Pancreas (tissue), 10 donors: ENCODE data around the gene PARD3. TPM values are rescaled to one million over a fixed set of nuclear protein-coding genes. Genes with fewer than 3 reads are reported as not detected.

Experiments used
- ATAC-seq, 4 donors: fragments of 200-7000 bp; cut with Tn5 transposase; one replicate each; pipeline versions ENCODE4 v1.8.0 to v1.9.1; 2020; ENCODE audit warnings: mild to moderate bottlenecking in 4 of 4, moderate library complexity in 4 of 4
- DNase-seq, 6 donors: peaks; one replicate each; pipeline ENCODE4 v3.0.0-alpha.2; 2020
- FAIRE-seq: peaks from 2 replicates; lab custom pipeline; 2012; peaks lifted over from hg19 to GRCh38; lab: Jason Lieb, UNC
- H3K27ac ChIP-seq, 4 donors: fragments of 200-600 bp; sonication (generic); 1 replicate in 3 of 4; 2 replicates in 1 of 4; pipeline versions ENCODE4 v1.5.0 to v1.8.0; 2020
- H3K27me3 ChIP-seq, 4 donors: fragments of 200-600 bp; one replicate each; pipeline ENCODE4 v1.8.0; 2021
- H3K36me3 ChIP-seq, 3 donors: fragments of 200-600 bp; sonication (generic) in 1 of 3; one replicate each; pipeline versions ENCODE4 v1.5.0 to v1.8.0; 2020 to 2021
- H3K4me1 ChIP-seq, 3 donors: fragments of 200-600 bp; one replicate each; pipeline ENCODE4 v1.8.0; 2021
- H3K4me3 ChIP-seq, 4 donors: fragments of 200-600 bp; sonication (generic) in 2 of 4; one replicate each; pipeline versions ENCODE4 v1.5.0 to v1.8.0; 2020 to 2021
- H3K9me3 ChIP-seq, 4 donors: fragments of 200-600 bp; one replicate each; pipeline ENCODE4 v1.8.0; 2021
- WGBS, 2 donors: extraction: QIAGEN DNeasy Blood & Tissue Kit; methylation state at CpG; one replicate each; pipeline ENCODE4 v1.1.7; 2013; 5-methylcytosine and 5-hydroxymethylcytosine counted together
- intact Hi-C, 3 donors: fragments of 100-400 bp; cut with DNase I; formaldehyde crosslinking; loops; one replicate each; pipeline versions ENCODE4 v1.11.1 to v1.14.2; 2022
- polyA plus RNA-seq, 2 donors: library from polyadenylated mRNA; stranded (reverse); fragments of 200-250 nt; gene quantifications; one replicate each; pipeline ENCODE4 v1.2.3, GENCODE V29; 2013
- total RNA-seq, 6 donors: library from RNA; stranded (reverse); fragmentation: NEBNext Ultra II Directional in 4 of 6; extraction: Animal tissue kit (Norgen Biotek cat#: 25700) in 4 of 6; gene quantifications; one replicate each; pipeline versions ENCODE4 v1.2.1 to v1.2.4, GENCODE V29; 2021 to 2023
- TF ChIP-seq, protein P1 (sequence below), 4 donors: fragments of 200-600 bp; sonication (generic) in 3 of 4; IDR thresholded peaks; one replicate each; pipeline versions ENCODE4 v1.5.0 to v1.8.0; 2021; ENCODE audit warnings: antibody characterized with exemption in 4 of 4
- donor health status: healthy with polysubstance abuse.
- donor health status: DM: no; HTN: no; CAD: no; lungs with moderate emphysema.
- donor health status: DM: no; HTN: no; CAD: no.
- donor health status: control.
- donor health status: control.
- donor health status: Bipolar disorder and iron deficiency.
- donor health status: DM: yes; HTN: yes; CAD: no.
- donor health status: DM: no; HTN: no; CAD: no.
- donor health status: DM: no; HTN: no; CAD: no.
- donor health status: DM: yes; HTN: yes; CAD: no.

PARD3 gene
- total and polyA plus RNA-seq, 8 donors, result 12.8 to 32.3 (median 23.4) TPM

DNA sequence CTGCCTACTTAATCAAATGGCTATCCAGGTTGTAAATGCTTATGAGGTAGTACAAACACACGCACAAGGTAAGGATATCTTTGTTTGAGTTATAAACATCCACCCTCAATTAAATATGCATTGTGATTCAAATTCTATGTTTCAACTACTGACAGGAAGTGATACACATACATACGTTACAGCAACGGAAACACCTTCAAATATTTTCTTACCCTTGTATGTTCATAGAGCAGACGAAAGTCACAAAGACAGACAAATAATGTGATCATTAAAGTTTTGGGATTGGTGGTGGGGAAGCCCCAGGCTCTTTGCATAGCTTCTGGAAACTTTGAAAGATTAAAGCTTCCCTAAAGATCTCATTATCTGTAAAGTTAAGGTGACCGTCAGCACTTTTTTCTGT lies 521.0 kb downstream of the PARD3 start:
- TF ChIP-seq, protein P1, sequence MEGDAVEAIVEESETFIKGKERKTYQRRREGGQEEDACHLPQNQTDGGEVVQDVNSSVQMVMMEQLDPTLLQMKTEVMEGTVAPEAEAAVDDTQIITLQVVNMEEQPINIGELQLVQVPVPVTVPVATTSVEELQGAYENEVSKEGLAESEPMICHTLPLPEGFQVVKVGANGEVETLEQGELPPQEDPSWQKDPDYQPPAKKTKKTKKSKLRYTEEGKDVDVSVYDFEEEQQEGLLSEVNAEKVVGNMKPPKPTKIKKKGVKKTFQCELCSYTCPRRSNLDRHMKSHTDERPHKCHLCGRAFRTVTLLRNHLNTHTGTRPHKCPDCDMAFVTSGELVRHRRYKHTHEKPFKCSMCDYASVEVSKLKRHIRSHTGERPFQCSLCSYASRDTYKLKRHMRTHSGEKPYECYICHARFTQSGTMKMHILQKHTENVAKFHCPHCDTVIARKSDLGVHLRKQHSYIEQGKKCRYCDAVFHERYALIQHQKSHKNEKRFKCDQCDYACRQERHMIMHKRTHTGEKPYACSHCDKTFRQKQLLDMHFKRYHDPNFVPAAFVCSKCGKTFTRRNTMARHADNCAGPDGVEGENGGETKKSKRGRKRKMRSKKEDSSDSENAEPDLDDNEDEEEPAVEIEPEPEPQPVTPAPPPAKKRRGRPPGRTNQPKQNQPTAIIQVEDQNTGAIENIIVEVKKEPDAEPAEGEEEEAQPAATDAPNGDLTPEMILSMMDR (IDR thresholded peaks at IDR 0.05), result no peak
- intact Hi-C loops, result no loop called here
- Histone ChIP-seq H3K36me3 (no peaks in the 10 kb centered on the region), H3K4me1 (peaks cover 0 to 6% (median 0%) of the 10 kb centered on the region in 3 donors), H3K27me3 (no peaks in the 10 kb centered on the region), H3K9me3 (no peaks in the 10 kb centered on the region), H3K27ac (no peak overlapping the region), H3K4me3 (no peak overlapping the region)
- FAIRE-seq (no peak), DNase-seq (no peak), ATAC-seq (no peak)
- 89 to 90% methylated on average over 5 of the region's 5 CpGs for WGBS, 2 donors

DNA sequence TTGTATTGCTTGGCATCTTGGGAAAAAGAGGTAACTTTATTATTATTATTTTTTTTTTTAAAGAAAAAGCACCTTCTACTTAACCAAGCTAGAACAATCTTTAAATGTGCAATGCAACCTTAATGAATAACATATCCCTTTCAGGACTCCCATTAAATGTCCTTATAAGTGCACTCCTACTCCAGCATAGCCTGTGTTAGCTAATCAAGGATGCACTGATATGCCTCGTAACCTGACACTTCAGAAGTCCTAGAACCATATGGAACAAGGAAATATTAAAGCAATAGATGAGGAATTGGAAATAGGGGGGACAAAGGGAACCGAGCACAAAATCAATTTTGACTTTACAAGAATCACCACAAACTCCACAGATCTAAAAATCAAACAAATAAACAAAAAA lies 522.4 kb downstream of the PARD3 start:
- TF ChIP-seq, protein P1 (IDR thresholded peaks at IDR 0.05), result no peak
- intact Hi-C loops, result no loop called here
- H3K27me3 ChIP-seq, result no peaks in the 10 kb centered on the region
- H3K4me3 ChIP-seq, result no peak overlapping the region
- no peak for DNase-seq
- no peak overlapping the region for H3K27ac ChIP-seq
- no peaks in the 10 kb centered on the region for H3K9me3 ChIP-seq
- H3K4me1 ChIP-seq, result peaks cover 0 to 6% (median 0%) of the 10 kb centered on the region in 3 donors
- no peak for ATAC-seq
- 80 to 85% methylated on average over 2 of the region's 2 CpGs for WGBS, 2 donors
- H3K36me3 ChIP-seq, result no peaks in the 10 kb centered on the region
- FAIRE-seq, result no peak

DNA sequence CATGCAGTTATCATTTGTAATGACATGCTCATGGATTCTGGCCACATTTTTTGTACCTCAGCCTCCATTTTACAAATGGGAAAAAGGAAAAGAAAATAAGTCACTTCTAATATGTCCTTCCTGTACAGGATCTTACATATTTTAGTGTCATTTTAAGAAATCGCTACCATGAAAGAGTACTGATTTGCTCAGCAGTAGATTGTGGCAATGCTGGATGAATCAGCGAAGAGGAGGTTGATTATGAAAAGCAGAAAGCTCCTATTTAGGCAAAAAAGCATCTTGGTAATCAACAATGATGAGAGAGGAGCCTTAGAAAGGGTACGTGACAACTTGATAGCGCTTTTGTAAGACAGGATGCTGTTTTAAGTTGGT lies 522.9 kb downstream of the PARD3 start:
- WGBS, 2 donors, result 81 to 84% methylated on average over 4 of the region's 4 CpGs
- Histone ChIP-seq H3K27me3 (no peaks in the 10 kb centered on the region), H3K9me3 (no peaks in the 10 kb centered on the region), H3K36me3 (no peaks in the 10 kb centered on the region), H3K4me3 (no peak overlapping the region), H3K4me1 (peaks cover 0 to 6% (median 0%) of the 10 kb centered on the region in 3 donors), H3K27ac (no peak overlapping the region)
- ATAC-seq (no peak), DNase-seq (no peak), FAIRE-seq (no peak)
- TF ChIP-seq, protein P1 (IDR thresholded peaks at IDR 0.05), result no peak
- intact Hi-C loops, result no loop called here

DNA sequence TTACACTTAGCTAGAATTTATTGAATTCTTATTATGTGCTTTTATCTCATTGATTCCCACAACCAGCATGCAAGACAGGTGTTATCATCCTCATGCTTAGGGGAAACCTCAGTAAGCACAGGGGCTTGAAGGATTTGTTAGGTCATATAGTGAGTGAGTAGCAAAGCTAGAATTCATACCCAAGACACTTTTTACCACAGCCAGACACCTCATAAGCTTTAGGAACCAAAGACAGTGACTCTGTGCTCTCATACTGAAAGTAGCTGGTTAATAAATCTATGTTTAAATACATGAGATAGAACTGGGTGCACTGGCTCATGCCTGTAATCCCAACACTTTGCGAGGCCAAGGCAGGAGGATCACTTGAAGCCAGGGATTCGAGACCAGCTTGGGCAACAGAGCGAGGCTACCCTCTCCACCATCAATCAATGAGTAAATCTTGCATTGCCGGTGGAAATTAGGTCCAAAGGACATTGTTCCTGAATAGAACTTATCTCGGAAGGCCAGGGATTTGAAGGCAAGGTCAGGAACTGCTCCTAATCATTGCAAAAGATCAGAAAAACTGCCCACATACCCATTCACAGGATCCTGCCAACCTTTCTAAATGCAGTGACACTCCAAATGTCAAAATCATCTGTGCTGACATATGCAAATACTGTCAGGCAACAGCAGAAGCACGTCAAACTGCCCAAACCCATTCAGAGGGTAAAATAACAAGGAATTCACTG lies 523.5 kb downstream of the PARD3 start:
- TF ChIP-seq, protein P1 (IDR thresholded peaks at IDR 0.05), result no peak
- Histone ChIP-seq H3K27me3 (no peaks in the 10 kb centered on the region), H3K27ac (no peak overlapping the region), H3K36me3 (no peaks in the 10 kb centered on the region), H3K4me3 (no peak overlapping the region), H3K9me3 (no peaks in the 10 kb centered on the region), H3K4me1 (peaks cover 0 to 6% (median 0%) of the 10 kb centered on the region in 3 donors)
- ATAC-seq (no peak), FAIRE-seq (no peak), DNase-seq (no peak)
- intact Hi-C loops, result no loop called here
- WGBS, 2 donors, result 68 to 69% methylated on average over 6 of the region's 6 CpGs

DNA sequence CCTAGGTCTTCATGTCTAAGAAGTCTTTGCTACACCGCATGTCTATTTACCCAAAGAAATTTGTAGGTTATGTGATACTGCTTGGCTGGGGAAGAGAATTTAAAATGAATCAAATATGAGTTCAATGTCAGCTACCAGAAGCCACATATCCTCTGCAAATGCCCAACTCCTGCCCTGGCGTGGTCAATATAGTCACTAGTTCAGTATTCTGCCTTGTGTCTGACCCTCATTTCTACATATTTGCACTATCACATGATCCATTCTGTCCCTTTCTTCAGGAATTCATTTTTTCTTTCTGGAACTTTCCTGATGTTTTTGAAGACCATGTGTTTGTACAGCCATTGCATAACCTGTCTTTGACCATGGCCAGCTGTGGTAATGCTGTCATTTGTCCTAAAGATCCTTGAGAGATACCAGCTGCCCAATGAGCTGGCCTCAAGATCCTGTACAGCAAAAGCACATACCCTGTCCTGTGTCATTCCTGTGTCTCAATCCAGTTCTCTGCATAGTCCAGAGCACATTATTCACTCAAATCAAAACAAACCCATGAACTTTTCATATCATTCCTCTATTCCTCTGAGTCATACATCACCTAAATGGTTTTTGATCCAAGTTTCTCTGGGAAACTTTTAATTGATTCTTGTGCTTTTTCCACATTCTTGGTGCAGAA lies 524.5 kb downstream of the PARD3 start:
- FAIRE-seq, result no peak
- Histone ChIP-seq H3K27me3 (no peaks in the 10 kb centered on the region), H3K9me3 (no peaks in the 10 kb centered on the region), H3K27ac (no peak overlapping the region), H3K36me3 (no peaks in the 10 kb centered on the region), H3K4me1 (peaks cover 0 to 6% (median 0%) of the 10 kb centered on the region in 3 donors), H3K4me3 (no peak overlapping the region)
- peak; percentile 38 to 67 (median 57) for ATAC-seq
- TF ChIP-seq, protein P1 (IDR thresholded peaks at IDR 0.05), result no peak
- intact Hi-C loops, result no loop called here
- peak in 1 of 6 donors; percentile 21 for DNase-seq
- WGBS, 2 donors, result 91 to 96% methylated on average over 2 of the region's 2 CpGs
